HG02798 (cell line): Measurements from ENCODE around the gene USF2.

Experiments used
- ATAC-seq: cut with Tn5 transposase; IDR thresholded peaks from one replicate; pipeline ENCODE4 v1.9.1; 2021; ENCODE audit warnings: mild to moderate bottlenecking; ENCODE audit not compliant: unreplicated experiment, poor library complexity

Gene USF2

DNA sequence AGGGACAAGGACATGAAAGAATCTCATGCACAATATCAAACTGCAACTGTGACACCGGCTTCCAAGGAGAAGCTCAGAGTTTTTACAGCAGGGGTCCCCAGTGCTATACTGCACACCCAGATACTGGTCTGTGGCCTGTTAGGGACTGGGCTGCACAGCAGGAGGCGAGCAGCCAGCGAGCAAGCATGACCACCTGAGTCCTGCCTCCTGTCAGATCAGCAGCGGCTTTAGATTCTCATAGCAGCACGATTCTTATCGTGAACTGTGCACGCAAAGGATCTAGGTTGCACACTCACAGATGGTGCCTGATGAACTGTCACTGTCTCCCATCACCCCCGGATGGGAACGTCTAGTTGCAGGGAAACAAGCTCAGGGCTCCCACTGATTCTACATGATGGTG is 47.1 kb downstream of the USF2 start:
- no peak for ATAC-seq

DNA sequence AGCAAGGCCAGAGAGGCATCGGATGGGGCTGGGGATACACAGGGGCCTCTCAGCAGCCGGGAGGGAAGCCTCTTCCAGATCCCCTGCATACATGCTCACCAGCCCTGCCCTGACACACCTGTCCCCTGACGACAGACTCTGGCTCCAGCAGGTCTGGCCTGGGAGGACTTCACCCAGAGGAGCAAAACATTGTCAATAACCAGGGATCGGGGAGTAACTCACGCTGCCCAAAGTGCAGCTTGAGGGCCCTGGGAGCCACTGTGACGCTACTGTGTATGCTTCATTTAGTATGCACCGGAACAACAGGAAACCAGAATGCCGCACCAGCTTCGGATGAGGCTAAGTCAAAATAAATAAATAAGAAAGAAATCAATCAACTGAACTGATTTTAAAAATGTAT is 47.8 kb downstream of the USF2 start:
- ATAC-seq, result no peak

DNA sequence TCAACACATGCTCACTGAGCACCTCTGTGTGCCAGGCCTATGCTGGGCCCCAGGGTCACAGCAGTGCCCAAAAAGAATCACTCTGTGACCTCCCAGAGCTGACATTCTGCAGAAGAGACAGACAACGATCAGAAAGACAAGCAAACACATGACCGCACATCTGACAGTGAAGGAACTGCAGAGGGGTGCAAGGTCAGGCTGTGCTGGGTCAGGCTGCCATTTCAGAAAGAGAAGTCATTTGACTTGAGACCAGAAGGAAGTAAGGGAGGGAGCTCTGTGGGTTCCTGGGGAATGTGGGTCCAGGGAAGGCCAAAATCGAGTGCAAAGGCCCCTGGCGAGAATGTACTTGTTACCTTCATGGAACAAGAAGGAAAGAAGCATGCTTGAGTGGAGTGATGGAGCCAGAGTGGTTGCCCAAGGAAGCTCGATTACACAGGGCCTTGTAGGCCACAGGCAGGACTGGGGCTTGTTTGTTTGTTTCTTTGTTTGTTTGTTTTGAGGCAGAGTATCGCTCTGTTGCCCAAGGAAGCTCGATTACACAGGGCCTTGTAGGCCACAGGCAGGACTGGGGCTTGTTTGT is 48.8 kb downstream of the USF2 start:
- ATAC-seq, result no peak

DNA sequence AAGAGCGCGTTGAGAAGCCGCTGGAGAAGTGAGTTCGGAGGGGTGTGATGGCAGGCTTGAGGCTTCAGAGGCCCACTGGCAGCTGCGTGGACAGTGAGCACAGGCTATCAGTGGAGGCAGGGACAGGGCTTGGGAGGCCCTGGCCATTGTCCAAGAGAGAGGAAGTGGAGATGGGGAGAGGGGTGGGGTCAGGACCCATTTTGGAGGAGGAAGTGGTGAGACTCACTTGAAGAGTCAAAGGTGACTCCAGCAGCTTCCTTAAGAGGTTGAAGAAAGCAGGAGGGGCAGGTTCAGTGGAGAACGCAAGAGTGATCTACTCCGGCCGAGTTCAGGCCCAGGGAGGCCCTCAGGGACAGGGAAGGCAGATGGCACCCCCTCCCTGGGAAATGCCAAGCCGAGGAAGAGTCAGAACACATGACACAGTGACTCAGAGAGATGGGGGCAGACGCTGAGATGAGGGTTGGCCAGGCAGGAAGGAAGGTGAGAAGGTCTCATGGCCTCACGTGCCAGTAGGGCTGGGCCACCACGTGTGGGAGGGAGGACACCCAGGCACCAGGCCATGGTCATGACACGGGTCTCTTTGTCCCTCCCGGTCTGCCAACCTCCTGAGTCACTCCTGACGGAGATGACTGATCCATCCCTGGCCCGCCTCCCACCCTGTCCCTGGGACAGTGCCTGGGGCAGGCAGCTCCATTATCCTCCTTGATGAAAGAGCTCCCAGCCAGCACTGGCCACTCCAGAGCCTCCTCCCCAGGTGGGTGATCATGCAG is 50.1 kb downstream of the USF2 start:
- ATAC-seq, result no peak

DNA sequence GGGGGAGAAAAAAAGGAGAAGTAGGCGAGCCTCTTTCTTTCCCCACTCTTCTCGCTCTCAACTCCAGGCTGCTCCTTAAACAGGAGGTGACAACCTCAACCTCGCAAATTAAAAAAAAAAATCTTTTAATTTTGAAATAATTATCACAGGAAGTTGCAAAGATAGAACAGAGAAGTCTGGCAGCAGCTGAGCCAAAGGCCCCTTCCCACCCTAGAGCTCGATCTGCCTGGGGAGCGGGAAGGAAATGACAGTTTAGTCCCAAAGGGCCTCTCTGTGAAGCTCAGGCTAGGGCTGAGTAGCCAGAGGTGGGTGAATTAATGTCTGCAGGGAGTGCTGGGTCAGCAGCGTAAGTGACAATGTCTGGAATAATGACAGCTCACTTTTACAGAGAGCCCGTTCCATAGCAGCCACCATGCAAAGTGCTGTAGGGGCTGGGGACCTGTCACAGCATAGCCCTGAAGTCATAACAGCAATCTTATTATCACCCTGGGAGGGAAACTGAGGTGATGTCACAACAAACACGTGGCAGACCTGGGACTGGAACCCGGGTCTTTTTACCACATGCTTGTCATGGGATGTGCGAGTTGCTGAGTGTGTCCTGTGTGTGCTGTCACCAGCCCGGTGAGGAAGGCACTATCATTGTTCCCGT is 51.4 kb downstream of the USF2 start:
- no peak for ATAC-seq

DNA sequence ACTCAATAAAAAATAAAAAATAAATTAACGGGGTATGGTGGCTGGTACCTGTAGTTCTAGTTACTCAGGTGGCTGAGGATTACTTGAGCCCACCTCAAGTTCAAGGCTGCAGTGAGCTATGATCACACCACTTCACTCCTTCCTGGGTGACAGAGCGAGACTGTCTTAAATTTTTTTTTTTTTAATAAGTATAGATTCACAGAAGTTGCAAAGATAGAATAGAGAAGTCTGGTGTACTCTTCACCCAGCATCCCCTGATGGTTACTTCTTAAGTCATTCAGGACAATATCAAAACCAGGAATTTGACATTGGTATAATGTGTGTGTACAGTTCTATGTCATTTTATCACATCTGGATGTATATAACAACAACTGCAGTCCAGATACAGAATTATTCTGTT is 52.5 kb downstream of the USF2 start:
- ATAC-seq, result no peak

DNA sequence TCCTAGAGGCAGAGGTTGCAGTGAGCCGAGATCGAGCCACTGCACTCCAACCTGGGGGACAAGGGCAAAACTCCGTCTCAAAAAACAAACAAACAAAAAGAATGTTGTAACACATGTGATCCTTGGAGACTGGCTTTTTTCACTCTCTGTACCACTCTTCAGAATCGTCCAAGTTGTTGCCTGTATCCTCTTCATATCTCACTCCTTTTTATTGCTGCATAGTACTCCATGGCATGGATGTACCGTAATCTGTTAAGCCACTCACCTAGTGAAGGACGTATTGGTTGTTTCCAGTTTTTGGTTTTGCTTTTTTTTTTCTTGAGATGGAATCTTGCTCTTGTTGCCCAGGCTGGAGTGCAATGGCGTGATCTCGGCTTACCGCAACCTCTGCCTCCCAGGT is 53.3 kb downstream of the USF2 start:
- no peak for ATAC-seq

DNA sequence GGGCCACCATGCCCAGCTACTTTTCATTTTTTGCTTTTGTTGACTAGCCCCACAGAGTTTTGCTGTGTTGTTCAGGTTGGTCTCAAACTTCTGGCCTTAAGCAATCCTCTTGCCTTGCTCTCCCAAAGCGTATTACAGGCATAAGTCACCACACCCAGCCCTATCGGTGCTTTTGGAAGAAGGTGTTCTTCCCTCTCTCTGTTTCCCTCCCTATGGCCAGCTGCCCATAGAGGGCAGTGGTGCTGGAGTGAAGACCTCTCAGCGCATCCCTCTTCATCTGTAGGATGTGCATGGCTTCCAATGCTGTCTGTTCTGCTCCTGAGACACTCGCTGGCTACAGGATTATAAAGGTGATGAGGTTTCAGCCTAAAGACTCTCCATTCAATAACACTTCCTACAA is 58.9 kb downstream of the USF2 start:
- no peak for ATAC-seq

DNA sequence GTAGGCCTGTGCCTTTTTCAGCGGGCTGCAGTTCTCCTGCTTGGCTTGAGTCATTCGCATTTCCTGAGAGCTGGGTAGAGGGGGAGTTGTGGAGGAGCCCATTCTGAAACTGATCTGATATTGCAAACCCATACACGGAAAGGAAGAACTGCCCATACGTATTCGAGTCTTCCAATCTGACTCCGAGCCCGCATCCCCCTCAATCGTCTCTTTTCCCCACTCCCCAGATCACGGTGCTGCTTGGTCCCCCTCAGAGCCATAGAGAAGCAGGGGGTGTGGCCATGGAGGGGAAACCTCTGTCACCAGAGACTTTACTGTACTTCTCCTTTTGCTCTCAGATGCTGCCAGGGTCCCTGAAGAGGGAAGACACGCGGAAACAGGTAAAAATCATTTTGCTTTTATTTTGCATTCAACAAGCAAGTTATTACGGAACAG is 60.1 kb downstream of the USF2 start, which contains the start of gene CD22:
Gene CD22, plus strand, starts transcription at position 337 of the 435 bp plus-strand sequence. CDS start 2,854 bp downstream, outside the sequence.
- ATAC-seq, result peak; percentile 34

DNA sequence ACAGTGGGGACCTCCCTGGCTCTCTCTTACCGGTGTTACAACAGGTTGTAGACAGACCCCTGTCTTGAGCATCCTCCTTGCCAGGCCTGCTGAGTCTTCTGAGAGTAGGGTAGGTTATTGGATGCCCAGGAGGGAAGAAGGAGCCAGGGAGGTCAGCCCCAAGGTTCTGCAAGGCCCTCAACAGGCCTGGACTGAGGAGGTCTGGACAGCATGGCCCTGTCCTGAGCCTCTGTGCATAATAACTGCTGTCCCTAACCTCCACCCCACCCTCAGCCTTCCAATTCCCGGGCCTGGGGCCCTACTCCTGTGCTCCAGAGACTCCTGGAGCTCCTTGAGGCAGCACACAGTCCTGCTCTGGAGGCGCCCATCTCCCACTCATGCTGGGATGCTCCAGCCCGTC is 60.6 kb downstream of the USF2 start:
- ATAC-seq, result peak; percentile 9
